HG03469 (cell line): ENCODE results near the gene PPM1B.
"Not testable (repeated sequence)": the region's sequence is repeated elsewhere in the genome, so short reads cannot be mapped to it uniquely, and the experiment has no call there.

ENCODE experiments used
- ATAC-seq: cut with Tn5 transposase; IDR thresholded peaks from one replicate; pipeline ENCODE4 v1.9.1; 2021; ENCODE audit warnings: mild to moderate bottlenecking, moderate library complexity, moderate number of reproducible peaks; ENCODE audit not compliant: unreplicated experiment

The PPM1B gene

DNA sequence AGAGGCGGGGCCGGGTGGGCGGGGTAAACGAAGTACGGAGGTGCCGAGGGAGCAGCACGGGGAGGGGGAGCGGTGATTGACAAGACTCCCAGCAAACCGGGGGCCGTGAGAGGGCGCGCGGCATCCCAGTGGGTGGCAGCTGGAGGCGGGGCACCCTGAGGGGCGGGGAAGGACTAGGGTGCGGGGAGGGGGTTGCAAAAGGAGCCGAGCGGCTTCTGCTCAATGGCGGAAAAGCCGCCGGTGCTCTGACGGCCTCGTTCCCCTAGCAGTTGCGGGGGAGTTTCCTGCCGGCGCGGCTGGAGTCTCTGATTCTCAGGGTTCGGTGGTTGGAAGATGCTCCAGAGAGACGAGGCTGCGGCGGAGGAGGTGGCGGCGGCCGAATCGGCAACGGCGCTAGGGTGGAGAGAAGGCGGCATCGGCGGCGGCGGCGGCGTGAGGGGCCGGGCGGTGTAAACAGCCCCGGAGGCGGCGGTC is at the start of gene PPM1B:
Gene PPM1B (plus strand): TSS at position 195 of the 474 bp plus-strand sequence. CDS start 32,325 bp downstream, outside the sequence.
- peak; percentile 28 for ATAC-seq

DNA sequence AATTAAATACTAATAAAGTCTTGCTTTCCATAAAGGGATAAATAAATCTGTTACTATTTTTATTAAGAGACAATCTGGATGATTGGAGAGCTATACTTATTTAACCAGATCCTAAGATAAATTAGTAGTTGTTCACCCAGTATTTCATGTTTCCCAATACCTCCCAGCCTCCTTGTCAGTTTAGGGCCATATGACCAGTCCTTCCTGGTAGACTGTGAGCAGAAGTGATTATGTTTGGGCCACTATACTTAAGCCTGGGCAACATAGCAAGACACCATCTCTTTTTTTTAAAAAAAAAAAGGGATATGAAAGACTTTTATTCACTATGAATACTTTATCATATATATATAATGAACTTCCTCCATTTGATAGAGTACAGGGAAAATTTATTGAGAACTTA is 48.8 kb upstream of the PPM1B start:
- no peak for ATAC-seq

DNA sequence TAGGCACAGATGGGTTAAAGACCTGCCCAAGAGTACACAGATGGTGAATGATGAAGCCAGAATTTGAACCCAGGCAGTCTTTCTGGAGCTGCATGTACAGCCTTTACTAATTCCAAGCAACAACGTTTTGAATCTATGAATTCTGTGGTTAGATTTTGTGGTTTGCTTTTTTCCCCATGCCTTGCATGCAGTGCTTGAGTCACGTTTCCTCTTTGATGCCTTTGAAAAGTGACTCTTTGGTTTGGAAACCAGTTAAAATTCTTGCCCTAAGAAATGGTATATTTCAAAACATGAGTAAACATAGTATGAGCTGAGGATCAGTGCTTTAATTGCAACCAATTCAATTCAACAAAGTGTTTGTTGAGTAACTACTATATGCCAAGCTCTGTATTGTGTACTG is 48.2 kb upstream of the PPM1B start:
- no peak for ATAC-seq

DNA sequence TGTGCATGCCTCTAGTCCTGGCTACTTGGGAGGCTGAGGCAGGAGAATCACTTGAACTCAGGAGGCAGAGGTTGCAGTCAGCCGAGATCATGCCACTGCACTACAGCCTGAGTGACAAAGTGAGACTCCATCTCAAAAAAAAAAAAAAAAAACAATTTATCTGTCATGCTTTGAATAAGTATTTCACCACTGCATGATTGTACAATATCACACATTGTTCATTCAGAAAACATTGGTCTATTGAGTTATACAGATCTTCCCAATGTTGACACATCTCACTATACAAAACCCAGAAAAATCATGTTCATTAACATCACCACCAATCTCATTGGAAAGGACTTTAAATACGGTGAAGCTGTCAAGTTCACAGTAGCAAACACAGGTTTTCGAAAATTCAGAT is 46.8 kb upstream of the PPM1B start:
- ATAC-seq: no peak

DNA sequence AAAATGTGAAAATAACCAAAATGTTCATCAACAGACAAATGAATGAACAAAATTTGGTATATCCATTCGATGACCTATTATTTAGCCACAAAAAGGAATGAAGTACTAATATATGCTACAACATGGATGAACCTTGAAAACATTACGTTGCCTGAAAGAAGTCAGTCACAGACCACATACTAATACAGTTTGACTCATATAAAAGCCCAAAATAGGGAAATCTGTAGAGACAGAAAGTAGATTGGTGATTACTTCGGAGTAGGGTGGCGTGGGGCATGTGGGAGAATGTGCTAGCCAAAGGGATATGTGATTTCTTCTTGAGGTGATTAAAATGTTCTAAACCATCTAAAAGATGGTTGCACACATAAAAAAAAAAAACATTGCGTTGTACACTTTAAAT is 44.2 kb upstream of the PPM1B start:
- no peak for ATAC-seq

DNA sequence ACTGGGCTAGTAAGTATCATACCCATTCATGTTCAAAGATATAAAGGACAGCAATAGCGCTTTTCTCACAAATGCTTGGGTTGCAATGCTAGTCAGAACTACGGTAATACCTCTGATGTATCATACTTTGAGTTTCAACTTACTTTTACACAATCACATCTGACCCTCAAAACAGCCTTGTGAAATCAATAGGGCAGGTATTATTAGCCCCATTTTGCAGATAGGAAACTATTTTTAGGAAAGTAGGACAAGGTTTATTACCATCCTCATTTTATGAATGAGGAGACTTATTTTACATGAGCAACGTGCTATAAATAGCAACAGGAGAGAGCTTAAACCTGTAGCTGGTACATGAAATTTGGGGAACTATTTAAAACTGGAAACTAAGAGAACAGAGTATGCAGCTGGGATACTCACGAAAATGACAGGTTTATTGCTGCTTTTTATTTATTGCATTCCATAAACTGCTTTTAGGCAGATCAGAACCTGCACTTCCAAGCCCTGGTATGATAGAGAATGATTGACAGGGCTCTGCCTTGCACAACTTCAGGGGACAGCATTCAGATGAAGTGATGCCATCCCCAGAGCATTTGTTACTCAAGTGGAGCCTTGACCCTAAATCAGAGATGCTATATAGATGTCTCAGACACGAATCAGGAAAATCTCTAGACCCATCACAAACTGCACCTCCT is 42.4 kb upstream of the PPM1B start:
- ATAC-seq: no peak

DNA sequence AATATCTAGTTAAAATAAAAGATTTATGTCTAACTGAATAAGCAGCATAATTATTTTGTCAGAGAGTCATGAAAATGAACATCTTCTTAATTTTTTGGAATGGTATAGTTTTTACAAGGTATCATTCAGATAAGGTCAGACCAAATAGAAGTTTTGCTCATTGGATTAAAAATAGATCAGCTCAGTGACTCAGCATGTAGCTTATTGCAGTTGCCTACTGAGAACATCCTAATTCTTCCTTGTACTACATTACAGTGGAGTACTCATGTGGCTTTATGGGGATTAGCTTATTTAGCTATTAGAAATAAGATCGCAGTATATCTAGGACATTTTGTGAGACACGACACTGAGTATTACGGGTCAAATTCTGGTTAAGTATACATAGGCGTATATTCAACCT is 38.2 kb upstream of the PPM1B start:
- ATAC-seq: no peak

DNA sequence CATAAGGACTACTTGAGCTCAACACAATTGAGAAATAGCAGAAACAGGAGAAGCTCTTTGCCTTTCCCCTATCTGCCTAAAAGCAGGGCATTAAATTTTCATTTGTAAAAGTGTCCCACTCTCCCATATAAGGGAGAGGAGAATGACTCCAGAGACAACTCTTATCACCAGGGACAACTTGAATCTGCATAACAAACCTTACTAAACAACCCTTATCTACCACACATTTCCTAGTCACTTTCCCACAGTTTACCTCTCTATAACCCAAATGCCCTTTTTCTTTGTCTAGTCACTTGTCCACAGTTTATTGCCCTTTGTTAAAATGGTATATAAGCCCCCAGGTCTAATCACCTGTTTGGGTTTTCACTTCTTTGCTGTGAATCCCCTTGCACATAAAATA is 37.5 kb upstream of the PPM1B start:
- no peak for ATAC-seq

DNA sequence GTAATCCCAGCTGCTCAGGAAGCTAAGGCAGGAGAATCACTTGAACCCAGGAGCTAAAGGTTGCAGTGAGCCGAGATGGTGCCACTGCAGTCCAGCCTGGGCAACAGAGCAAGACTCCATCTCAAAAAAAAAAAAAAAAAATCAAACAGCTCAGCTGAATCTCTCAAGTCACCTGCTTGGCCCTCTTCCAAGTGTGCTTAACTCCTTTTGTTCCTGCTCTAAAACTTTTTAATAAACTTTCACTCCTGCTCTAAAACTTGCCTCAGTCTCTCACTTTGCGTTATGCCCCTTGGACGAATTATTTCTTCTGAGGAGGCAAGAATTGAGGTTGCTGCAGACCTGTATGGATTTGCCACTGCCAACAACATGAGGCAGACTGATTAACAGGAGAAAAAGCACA is 35.1 kb upstream of the PPM1B start:
- not testable (repeated sequence) for ATAC-seq

DNA sequence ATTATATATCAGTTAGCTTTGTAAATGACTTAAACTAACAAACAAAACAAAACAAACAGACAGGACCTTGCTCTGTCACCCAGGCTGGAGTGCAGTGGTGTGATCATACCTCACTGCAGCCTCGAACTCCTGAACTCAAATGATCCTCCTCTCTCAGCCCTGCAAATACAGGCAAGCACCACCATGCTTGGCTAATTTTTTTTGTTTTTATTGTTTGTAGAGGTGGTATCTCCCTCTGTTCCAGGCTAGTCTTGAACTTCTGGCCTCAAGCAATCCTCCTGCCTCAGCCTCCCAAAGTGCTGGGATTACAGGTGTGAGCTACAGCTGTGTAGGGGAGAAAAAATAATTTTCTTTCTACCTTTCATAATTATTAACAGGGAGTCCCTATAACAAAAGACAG is 33.8 kb upstream of the PPM1B start:
- no peak for ATAC-seq

DNA sequence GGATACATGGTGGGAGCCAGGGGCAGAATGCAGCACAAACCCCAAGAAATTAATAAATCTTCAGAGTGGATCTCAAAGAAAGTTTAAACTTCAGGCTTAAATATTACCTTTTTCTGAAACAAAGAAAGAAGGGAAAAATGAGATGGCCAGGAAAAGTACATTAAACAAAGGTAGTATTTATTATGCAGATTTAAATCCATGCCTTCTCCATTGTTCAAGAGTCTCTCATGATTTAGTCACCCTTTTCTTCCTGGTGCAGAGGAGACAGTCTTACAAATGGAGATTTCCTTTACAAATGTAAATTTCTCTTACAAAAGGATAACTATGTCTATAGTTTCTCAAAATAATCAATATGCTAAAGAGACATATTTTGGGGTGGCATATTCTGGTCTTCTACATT is 33.4 kb upstream of the PPM1B start:
- ATAC-seq: no peak

DNA sequence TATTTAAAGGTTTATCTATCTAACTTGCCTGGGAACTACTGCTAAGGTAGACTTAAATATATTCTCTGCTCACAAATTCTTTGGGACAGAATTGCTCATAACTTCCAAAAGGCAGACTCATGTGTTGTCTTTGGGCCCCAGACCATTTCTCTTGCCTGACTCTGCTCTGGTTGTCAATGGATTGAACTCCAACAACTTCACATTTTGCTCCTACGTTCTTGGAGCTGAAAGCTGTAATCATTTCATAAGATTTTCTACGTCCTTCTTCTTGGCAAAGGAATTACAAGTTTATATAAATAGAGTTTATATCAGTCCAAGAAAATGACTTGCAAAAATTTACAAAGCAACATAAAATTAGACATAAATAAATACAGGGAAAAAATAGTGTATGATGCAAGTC is 32.9 kb upstream of the PPM1B start:
- no peak for ATAC-seq

DNA sequence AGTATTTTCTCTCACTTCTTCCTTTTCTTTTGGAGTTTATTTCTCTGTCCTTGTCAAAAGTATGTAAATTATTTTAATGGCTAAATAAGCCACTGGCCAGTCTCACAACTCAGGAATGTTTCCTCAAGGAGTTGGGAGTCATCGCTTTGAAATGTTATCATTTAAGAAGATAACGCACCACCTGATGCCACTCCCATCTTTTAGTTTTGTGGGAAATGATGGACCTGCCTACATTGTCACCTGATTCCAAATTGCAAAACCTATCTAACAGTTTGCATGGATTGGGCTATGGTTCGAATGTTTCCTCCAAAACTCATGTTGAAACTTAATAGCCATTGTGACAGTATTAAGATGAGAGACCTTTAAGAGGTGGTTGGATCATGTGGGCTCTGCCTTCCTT is 32.4 kb upstream of the PPM1B start:
- no peak for ATAC-seq

DNA sequence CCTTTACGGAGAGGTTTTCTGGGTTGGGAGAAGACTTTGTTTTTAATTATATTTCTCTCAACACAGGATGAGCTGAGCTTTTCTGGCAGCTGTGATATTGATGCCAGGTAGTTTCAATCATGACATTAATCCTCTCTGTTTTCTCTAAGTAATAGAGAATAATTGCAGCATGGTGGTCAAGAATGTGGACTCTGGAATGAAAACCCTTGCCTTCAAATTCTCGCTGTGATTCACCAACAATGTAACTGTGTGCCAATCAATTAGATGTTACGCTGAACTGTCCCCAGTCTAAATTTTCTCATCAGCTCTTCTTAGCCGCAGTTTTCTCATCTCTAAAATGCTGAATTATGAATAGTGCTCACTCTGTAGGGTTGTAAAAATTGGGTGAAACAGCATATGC is 31.6 kb upstream of the PPM1B start:
- ATAC-seq: no peak

DNA sequence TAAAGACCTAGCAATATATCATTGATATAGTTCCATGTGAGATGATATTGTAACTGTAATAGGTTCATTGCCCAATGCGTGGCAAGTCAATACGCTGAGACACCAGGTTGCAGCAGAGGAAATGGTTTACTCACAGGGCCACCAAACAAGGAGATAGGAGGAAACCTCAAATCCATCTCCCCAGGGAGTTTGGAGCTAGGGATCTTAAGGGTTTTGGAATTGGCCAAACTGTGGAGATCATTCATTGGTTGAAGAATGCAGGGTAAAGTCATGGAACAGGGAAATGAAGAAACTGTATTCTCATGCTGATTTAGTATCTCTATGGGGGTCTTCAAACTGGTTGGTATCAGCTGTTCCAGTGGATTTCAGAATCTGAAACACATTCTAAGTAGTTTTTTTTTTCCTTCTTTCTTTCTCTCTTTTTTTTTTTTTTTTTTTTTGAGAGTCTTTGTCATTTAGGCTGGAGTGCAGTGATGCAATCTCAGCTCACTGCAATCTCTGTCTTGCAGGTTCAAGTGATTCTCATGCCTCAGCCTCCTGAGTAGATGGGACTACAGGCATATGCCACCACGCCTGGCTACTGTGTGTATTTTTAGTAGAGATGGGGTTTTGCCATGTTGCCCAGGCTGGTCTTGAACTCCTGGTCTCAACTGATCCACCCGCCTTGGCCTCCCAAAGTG is 30.7 kb upstream of the PPM1B start:
- ATAC-seq: no peak

DNA sequence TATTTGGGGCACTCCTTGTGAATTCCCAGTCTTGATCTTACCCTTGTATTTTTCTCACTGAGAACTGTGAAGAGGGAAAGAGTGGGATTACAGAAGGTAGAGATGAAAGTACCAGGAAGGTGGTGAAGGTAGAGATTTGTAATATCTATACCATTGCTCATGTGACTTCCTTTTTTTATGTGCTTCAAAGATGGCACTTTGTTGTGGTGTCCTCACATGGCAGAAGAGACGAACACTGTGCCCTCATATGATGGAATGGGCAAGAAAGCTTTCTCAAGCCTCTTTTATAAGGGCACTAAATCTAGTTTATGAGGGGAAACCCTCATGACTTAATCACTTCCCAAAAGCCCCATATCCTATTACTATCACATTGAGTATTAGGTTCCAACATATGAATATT is 28.9 kb upstream of the PPM1B start:
- no peak for ATAC-seq

DNA sequence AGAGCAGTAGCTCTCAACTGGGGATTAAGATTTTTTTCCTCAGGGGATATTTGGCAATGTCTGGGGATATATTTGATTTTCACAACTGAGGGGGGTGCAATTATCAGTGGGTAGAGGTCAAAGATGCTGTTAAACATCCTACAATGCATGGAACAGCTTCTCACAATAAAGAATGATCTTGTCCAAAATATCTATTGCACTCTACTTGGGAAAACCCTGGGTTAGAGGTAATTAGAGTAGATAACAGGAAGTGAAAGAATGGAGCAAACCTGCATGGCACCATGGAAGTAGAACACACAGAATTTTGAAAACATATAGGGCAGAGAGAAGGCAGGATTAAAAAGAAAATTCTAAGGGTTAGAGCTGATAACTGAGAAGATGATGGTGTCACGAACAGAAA is 26.4 kb upstream of the PPM1B start:
- ATAC-seq: no peak

DNA sequence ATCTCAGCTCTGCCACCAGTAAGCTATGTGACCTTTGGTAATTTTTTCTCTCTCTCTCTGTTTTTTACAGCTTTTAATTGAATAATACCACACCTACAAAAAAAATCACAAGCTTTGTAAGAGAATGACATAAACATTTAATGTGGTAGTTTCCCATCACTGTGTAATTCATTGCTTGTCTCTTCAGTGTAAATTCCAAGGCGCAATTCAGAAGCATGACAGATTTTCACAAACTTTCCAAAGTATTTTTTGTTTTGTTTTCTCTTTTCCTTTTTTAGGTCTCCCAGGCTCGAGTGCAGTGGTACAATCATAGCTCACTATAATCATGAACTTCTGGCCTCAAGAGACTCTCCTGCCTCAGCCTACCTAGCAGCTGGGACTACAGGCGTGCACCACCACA is 25.0 kb upstream of the PPM1B start:
- ATAC-seq: no peak

DNA sequence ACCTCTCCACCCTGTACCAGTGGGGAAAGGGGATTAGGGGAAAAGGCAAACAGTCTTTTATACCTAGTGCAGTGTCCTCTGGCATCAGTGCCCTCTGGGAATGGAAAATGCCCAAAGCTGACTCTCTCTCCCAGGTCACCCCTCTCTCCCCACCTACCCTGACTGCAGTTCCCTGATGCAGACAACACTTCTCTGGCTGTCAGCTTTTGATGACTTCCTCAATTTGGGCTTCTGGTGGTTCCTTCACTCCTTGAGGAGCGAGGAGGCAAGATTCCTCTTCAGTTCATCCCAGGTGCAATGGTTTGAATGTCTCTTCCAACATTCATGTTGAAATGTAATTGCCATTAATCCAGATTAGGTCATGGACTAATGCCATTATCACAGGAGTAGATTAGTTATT is 19.7 kb upstream of the PPM1B start:
- ATAC-seq: no peak

DNA sequence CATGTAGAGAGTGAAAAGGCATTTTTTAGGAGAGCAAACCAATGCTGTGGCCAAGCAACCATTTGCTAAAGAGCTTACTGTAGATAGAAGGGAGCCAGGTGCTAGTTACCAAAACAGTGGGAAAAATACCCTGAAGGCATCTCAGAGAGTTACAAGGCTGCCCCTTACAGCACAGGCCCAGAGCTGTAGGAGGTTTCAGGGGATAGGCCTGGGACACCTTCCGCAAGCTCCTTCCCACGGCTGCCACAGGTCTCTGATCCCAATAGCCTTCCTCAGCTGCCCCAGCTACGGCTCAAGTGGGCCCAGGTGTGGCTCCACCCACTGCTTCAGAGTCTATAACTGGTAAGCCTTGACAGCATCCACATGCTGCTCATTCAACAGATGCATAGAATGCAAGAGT is 18.2 kb upstream of the PPM1B start:
- no peak for ATAC-seq

DNA sequence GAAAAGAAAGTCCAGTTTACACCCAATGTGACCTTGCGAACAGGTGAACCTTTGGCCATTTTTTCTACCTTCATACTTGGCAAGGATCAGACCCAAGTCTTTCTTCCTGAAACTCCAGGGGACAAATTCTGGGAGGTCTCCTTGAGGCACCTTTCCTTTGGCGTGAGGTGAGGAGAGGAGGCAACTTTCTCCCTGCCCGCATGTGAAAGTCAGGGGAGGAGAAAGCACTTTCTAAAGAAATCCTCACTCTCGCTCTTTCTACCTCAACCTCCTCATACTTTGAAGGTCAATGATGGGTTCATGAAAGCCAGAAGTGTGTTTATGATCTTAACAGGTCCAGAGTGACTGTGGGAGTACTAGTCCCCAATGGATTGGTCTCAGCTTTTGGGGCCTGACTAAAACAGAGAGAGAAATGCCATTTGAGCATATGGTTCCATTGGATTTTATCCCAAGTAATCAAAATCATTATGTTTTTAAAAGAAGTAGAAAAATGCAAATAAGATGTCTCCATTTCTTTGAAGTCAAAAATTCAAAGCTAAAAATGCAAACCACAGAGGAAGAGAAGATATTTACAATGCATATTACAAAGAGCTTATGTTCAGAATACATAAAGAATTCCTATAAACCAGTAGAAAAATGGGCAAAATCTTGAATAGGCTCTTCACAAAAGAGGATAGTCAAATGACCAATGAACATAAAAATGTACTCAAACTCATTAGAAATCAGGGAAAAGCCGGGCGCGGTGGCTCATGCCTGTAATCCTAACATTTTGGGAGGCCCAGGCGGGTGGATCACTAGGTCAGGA is 15.6 kb upstream of the PPM1B start:
- ATAC-seq: no peak
